ENCODE measurements around the gene DCN.

The DCN gene

DNA sequence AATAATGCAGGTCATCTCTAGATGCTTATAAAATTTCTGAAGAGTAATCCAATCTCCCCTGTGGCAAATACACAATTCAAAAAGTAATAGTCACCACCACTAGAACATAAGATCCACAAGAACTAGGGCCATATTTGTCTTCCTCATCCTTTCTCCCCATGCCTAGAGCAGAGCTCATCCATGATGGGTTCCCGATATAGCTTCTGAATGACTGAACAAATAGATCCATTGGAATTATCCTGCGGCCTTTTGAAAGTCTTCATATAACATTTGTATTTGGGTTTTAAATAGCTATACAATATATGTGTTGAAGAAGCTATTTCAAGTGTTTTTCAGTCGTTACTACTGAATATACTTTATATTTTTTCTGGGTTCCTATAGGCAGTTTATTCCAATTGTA lies 5.7 kb downstream of the DCN start:
- H3K36me3 ChIP-seq (ENCODE audit: control insufficient read depth, low read length): no peaks in the 10 kb centered on the region
- H4K20me1 ChIP-seq (ENCODE audit: control insufficient read depth, insufficient read depth, low read depth, low read length): no peaks in the 10 kb centered on the region
- H3K27me3 ChIP-seq (ENCODE audit: control insufficient read depth, low read length): no peaks in the 10 kb centered on the region
- H3K4me1 ChIP-seq (ENCODE audit: control insufficient read depth, low read length): no peaks in the 10 kb centered on the region
- H3K9me2 ChIP-seq (replicated peaks; ENCODE audit: control insufficient read depth, low read length): no peaks in the 10 kb centered on the region
- no peaks in the 10 kb centered on the region for H3F3A ChIP-seq (ENCODE audit: control insufficient read depth, insufficient read depth)
- H3K9me3 ChIP-seq (ENCODE audit: control insufficient read depth, insufficient read depth, low read length): no peaks in the 10 kb centered on the region
- no peaks in the 10 kb centered on the region for H3K79me2 ChIP-seq (ENCODE audit: control insufficient read depth, low read length)
- H3K27ac ChIP-seq (ENCODE audit: low read depth, low read length): no peak overlapping the region
- TF ChIP-seq, protein P1, sequence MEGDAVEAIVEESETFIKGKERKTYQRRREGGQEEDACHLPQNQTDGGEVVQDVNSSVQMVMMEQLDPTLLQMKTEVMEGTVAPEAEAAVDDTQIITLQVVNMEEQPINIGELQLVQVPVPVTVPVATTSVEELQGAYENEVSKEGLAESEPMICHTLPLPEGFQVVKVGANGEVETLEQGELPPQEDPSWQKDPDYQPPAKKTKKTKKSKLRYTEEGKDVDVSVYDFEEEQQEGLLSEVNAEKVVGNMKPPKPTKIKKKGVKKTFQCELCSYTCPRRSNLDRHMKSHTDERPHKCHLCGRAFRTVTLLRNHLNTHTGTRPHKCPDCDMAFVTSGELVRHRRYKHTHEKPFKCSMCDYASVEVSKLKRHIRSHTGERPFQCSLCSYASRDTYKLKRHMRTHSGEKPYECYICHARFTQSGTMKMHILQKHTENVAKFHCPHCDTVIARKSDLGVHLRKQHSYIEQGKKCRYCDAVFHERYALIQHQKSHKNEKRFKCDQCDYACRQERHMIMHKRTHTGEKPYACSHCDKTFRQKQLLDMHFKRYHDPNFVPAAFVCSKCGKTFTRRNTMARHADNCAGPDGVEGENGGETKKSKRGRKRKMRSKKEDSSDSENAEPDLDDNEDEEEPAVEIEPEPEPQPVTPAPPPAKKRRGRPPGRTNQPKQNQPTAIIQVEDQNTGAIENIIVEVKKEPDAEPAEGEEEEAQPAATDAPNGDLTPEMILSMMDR (IDR thresholded peaks at IDR 0.05; ENCODE audit: low read depth, low read length, poor library complexity, severe bottlenecking): no peak
- no peak for TF ChIP-seq EZH2phosphoT487 (IDR thresholded peaks at IDR 0.05; ENCODE audit: borderline replicate concordance, low read length)
- no peak overlapping the region for H3K4me3 ChIP-seq (ENCODE audit: low read length)
- H3K4me2 ChIP-seq (ENCODE audit: low read length): no peak overlapping the region

DNA sequence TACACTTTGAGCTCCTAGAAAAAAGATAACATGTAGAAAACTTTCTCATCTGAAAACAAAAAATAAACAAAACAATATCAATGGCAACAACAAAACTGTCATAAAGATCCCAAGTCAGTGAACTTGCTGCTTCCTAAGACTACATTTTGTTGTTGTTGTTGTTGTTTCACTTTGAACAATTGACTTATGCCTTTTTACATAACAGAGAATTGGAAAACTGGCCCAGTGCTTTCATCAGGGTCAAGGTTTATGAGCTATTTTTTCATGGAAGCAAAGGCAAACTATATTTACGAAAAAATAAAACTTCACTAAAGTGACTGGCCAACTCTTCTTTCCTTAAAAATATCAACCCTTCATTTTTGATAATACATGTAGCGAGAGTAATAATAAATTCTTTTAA lies 6.3 kb downstream of the DCN start:
- Histone ChIP-seq H3K27me3 (ENCODE audit: control insufficient read depth, low read length) (no peaks in the 10 kb centered on the region), H3K4me1 (ENCODE audit: control insufficient read depth, low read length) (no peaks in the 10 kb centered on the region), H3K36me3 (ENCODE audit: control insufficient read depth, low read length) (no peaks in the 10 kb centered on the region), H4K20me1 (ENCODE audit: control insufficient read depth, insufficient read depth, low read depth, low read length) (no peaks in the 10 kb centered on the region), H3K9me2 (replicated peaks; ENCODE audit: control insufficient read depth, low read length) (no peaks in the 10 kb centered on the region), H3K27ac (ENCODE audit: low read depth, low read length) (no peak overlapping the region), H3K4me3 (ENCODE audit: low read length) (no peak overlapping the region), H3F3A (ENCODE audit: control insufficient read depth, insufficient read depth) (no peaks in the 10 kb centered on the region), H3K79me2 (ENCODE audit: control insufficient read depth, low read length) (no peaks in the 10 kb centered on the region), H3K4me2 (ENCODE audit: low read length) (no peak overlapping the region), H3K9me3 (ENCODE audit: control insufficient read depth, insufficient read depth, low read length) (no peaks in the 10 kb centered on the region)
- TF ChIP-seq, protein P1 (IDR thresholded peaks at IDR 0.05; ENCODE audit: low read depth, low read length, poor library complexity, severe bottlenecking): no peak
- no peak for TF ChIP-seq EZH2phosphoT487 (IDR thresholded peaks at IDR 0.05; ENCODE audit: borderline replicate concordance, low read length)

DNA sequence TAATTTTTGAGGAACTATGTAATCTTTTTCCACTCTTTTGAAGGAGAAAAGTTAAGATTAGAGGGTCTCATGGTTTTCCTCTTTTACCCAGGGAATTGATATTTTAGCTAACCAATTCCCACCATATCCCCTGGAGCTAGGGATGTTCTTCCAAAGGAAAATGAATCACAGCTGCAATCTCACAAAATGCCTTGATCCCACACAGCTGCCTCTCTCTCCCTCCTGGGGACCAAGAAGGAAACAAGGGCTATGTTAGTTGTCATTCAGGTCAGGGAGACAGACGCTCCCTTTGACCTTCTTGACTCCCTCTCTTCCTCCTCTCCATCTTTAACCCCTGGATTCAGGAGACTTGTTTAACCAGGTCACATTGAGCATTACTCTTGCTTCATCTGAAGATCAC lies 9.5 kb downstream of the DCN start:
- Histone ChIP-seq H3K4me1 (ENCODE audit: control insufficient read depth, low read length) (no peaks in the 10 kb centered on the region), H3K27ac (ENCODE audit: low read depth, low read length) (no peak overlapping the region), H3K4me3 (ENCODE audit: low read length) (no peak overlapping the region), H3K36me3 (ENCODE audit: control insufficient read depth, low read length) (no peaks in the 10 kb centered on the region), H3K4me2 (ENCODE audit: low read length) (no peak overlapping the region), H4K20me1 (ENCODE audit: control insufficient read depth, insufficient read depth, low read depth, low read length) (no peaks in the 10 kb centered on the region), H3K27me3 (ENCODE audit: control insufficient read depth, low read length) (no peaks in the 10 kb centered on the region), H3K79me2 (ENCODE audit: control insufficient read depth, low read length) (no peaks in the 10 kb centered on the region), H3F3A (ENCODE audit: control insufficient read depth, insufficient read depth) (no peaks in the 10 kb centered on the region), H3K9me3 (ENCODE audit: control insufficient read depth, insufficient read depth, low read length) (no peaks in the 10 kb centered on the region), H3K9me2 (replicated peaks; ENCODE audit: control insufficient read depth, low read length) (no peaks in the 10 kb centered on the region)
- TF ChIP-seq EZH2phosphoT487 (IDR thresholded peaks at IDR 0.05; ENCODE audit: borderline replicate concordance, low read length): no peak
- TF ChIP-seq, protein P1 (IDR thresholded peaks at IDR 0.05; ENCODE audit: low read depth, low read length, poor library complexity, severe bottlenecking): no peak

DNA sequence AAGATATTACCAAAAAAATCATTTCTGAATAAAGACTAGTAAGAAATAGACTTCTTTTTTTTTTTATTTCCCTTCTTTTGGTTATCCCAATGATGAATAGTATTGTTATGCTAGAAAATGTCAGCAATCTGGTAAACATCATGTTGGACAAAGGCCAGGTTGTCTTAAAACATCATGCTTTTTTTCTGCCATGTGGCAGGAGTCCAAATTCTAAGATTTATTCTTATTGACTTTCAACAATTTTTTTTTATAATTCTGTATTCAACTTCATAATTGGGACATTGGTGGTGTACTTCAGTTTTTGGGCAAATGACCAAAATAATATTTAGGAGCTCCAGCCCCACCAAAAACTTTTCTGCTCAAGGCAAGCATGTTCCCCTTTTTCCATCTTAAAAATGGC lies 10.5 kb downstream of the DCN start:
- Histone ChIP-seq H3K4me1 (ENCODE audit: control insufficient read depth, low read length) (no peaks in the 10 kb centered on the region), H3K9me2 (replicated peaks; ENCODE audit: control insufficient read depth, low read length) (no peaks in the 10 kb centered on the region), H3K4me3 (ENCODE audit: low read length) (no peak overlapping the region), H3K4me2 (ENCODE audit: low read length) (no peak overlapping the region), H3K79me2 (ENCODE audit: control insufficient read depth, low read length) (no peaks in the 10 kb centered on the region), H3K27ac (ENCODE audit: low read depth, low read length) (no peak overlapping the region), H3F3A (ENCODE audit: control insufficient read depth, insufficient read depth) (no peaks in the 10 kb centered on the region), H3K36me3 (ENCODE audit: control insufficient read depth, low read length) (no peaks in the 10 kb centered on the region), H3K9me3 (ENCODE audit: control insufficient read depth, insufficient read depth, low read length) (no peaks in the 10 kb centered on the region), H3K27me3 (ENCODE audit: control insufficient read depth, low read length) (no peaks in the 10 kb centered on the region), H4K20me1 (ENCODE audit: control insufficient read depth, insufficient read depth, low read depth, low read length) (no peaks in the 10 kb centered on the region)
- TF ChIP-seq EZH2phosphoT487 (IDR thresholded peaks at IDR 0.05; ENCODE audit: borderline replicate concordance, low read length): no peak
- TF ChIP-seq, protein P1 (IDR thresholded peaks at IDR 0.05; ENCODE audit: low read depth, low read length, poor library complexity, severe bottlenecking): no peak

All from DOHH2 (cell line).